ENCODE data around the gene PLXNB3. TPM values are rescaled to one million over a fixed set of nuclear protein-coding genes. Genes with fewer than 3 reads are reported as not detected.

The PLXNB3 gene
- total RNA-seq, 1 donor from 2014 or later, result 34.8 TPM

DNA sequence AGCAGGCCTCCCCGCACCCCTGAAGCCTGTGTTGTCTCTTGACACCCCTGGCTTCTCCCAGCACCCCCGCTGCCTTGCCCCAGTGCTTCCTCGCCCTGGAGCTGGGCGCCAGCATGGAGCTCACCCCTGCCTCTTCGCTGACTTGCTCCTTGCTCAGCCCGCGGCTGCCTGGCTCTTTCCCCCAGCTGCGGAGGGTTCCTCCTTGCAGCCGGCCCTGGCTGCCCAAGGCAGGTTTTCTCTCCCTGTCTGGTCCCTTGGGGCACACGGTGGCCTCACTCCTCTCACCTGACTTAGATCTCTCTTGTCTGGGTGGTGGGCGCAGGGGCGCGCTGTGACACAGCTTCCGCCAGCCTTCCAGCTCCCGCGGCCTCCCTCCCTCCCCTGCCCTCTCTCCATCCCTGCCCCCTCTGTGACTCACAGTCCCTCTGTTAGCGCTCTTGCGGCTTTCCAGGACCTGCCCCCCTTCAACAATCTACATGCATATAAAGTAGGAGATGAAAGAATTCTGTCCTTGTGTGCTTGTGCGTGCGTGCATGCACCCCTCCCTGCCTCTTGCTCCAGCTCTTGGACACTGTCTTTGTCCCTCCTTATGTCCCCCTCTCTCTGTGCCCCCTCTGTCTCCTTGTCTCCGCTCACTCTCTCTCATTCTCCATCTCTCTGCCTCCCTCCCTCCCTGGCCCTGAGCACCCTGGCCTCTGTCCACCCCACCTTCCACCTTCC lies 2.2 kb downstream of the PLXNB3 start:
- peaks cover 2% of the 10 kb centered on the region for H3K36me3 Mint-ChIP-seq (ENCODE audit: low read depth)
- H3K27ac Mint-ChIP-seq (ENCODE audit: unreplicated experiment), result peak overlapping the region; percentile 68
- peak overlapping the region; percentile 74 for H3K4me3 Mint-ChIP-seq (ENCODE audit: unreplicated experiment)
- TF ChIP-seq, protein P1, sequence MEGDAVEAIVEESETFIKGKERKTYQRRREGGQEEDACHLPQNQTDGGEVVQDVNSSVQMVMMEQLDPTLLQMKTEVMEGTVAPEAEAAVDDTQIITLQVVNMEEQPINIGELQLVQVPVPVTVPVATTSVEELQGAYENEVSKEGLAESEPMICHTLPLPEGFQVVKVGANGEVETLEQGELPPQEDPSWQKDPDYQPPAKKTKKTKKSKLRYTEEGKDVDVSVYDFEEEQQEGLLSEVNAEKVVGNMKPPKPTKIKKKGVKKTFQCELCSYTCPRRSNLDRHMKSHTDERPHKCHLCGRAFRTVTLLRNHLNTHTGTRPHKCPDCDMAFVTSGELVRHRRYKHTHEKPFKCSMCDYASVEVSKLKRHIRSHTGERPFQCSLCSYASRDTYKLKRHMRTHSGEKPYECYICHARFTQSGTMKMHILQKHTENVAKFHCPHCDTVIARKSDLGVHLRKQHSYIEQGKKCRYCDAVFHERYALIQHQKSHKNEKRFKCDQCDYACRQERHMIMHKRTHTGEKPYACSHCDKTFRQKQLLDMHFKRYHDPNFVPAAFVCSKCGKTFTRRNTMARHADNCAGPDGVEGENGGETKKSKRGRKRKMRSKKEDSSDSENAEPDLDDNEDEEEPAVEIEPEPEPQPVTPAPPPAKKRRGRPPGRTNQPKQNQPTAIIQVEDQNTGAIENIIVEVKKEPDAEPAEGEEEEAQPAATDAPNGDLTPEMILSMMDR (IDR thresholded peaks at IDR 0.05), result no peak
- no peaks in the 10 kb centered on the region for H3K27me3 Mint-ChIP-seq (ENCODE audit: low read depth)
- no peak for DNase-seq (ENCODE audit: low spot score)
- H3K4me1 Mint-ChIP-seq (ENCODE audit: low read depth), result peaks cover 11% of the 10 kb centered on the region
- no peaks in the 10 kb centered on the region for H3K9me3 Mint-ChIP-seq (ENCODE audit: low read depth)

DNA sequence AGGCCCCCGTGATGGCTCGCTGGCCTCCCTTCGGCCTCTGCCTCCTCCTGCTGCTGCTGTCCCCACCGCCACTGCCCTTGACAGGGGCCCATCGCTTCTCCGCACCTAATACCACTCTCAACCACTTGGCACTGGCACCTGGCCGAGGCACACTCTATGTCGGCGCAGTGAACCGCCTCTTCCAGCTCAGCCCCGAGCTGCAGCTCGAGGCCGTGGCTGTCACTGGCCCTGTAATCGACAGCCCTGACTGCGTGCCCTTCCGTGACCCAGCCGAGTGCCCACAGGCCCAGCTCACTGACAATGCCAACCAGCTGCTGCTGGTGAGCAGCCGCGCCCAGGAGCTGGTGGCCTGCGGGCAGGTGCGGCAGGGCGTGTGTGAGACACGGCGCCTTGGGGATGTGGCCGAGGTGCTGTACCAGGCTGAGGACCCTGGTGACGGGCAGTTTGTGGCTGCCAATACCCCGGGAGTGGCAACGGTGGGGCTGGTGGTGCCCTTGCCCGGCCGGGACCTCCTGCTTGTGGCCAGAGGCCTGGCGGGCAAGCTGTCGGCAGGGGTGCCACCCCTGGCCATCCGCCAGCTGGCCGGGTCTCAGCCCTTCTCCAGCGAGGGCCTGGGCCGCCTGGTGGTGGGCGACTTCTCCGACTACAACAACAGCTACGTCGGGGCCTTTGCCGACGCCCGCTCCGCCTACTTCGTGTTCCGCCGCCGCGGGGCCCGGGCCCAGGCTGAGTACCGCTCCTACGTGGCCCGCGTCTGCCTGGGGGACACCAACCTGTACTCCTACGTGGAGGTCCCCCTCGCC lies 3.0 kb downstream of the PLXNB3 start:
- TF ChIP-seq, protein P1 (IDR thresholded peaks at IDR 0.05), result no peak
- DNase-seq (ENCODE audit: low spot score), result peak; percentile 91
- H3K9me3 Mint-ChIP-seq (ENCODE audit: low read depth), result no peaks in the 10 kb centered on the region
- H3K4me3 Mint-ChIP-seq (ENCODE audit: unreplicated experiment), result no peak overlapping the region
- peaks cover 11% of the 10 kb centered on the region for H3K4me1 Mint-ChIP-seq (ENCODE audit: low read depth)
- no peaks in the 10 kb centered on the region for H3K27me3 Mint-ChIP-seq (ENCODE audit: low read depth)
- peaks cover 2% of the 10 kb centered on the region for H3K36me3 Mint-ChIP-seq (ENCODE audit: low read depth)
- H3K27ac Mint-ChIP-seq (ENCODE audit: unreplicated experiment), result no peak overlapping the region

DNA sequence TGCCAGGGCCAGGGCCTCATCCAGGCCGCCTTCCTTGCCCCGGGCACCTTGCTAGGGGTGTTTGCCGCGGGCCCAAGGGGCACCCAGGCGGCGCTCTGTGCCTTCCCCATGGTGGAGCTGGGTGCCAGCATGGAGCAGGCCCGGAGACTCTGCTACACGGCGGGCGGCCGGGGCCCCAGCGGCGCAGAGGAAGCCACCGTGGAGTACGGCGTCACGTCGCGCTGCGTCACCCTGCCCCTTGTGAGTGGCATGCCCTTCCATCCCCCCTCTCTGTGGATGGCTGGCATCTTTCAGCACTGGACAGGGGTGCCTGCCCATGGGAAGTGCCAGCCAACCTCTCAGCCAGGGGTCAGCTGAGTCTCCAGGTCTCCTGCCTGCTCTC lies 3.6 kb downstream of the PLXNB3 start:
- TF ChIP-seq, protein P1 (IDR thresholded peaks at IDR 0.05), result no peak
- no peaks in the 10 kb centered on the region for H3K9me3 Mint-ChIP-seq (ENCODE audit: low read depth)
- no peaks in the 10 kb centered on the region for H3K27me3 Mint-ChIP-seq (ENCODE audit: low read depth)
- H3K36me3 Mint-ChIP-seq (ENCODE audit: low read depth), result peaks cover 2% of the 10 kb centered on the region
- H3K4me1 Mint-ChIP-seq (ENCODE audit: low read depth), result peaks cover 11% of the 10 kb centered on the region
- DNase-seq (ENCODE audit: low spot score), result no peak
- H3K4me3 Mint-ChIP-seq (ENCODE audit: unreplicated experiment), result no peak overlapping the region
- no peak overlapping the region for H3K27ac Mint-ChIP-seq (ENCODE audit: unreplicated experiment)

DNA sequence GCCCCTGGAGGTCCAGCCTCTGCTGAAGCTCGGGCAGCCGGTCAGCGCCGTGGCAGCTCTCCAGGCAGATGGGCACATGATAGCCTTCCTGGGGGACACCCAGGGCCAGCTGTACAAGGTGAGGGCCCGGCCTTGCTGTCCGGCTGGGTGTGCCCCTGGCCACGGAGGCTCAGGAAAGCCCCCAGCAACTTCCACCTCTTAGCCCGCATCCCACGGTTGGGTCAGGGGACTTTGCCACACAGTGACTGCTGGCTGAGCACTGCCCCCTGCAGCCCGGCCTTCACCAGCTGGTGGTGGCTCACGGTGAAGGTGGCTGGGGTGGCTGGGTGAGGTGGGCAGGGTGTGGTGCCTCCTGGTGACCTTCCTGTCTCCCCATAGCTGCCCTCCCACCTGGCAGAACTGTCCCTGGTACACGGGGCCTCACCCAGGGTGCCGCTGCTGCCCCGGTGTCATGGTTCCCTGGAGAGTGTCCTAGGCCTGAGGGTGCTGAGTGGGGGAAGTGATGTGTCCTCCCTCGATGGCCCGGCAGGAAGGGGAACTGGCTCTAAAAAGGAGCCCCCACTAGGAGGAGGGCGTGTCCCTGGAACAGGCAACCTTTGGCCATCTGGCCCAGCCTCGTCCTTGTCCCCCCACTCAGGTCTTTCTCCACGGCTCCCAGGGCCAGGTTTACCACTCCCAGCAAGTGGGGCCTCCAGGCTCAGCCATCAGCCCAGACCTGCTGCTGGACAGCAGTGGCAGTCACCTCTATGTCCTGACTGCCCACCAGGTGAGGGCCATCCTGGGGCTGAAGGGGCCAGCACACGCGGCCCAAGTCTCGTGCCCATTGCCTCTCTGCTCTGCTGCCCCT lies 4.5 kb downstream of the PLXNB3 start:
- no peaks in the 10 kb centered on the region for H3K9me3 Mint-ChIP-seq (ENCODE audit: low read depth)
- H3K4me1 Mint-ChIP-seq (ENCODE audit: low read depth), result peaks cover 11% of the 10 kb centered on the region
- TF ChIP-seq, protein P1 (IDR thresholded peaks at IDR 0.05), result peak; percentile 21
- peaks cover 2% of the 10 kb centered on the region for H3K36me3 Mint-ChIP-seq (ENCODE audit: low read depth)
- H3K4me3 Mint-ChIP-seq (ENCODE audit: unreplicated experiment), result no peak overlapping the region
- no peak overlapping the region for H3K27ac Mint-ChIP-seq (ENCODE audit: unreplicated experiment)
- no peaks in the 10 kb centered on the region for H3K27me3 Mint-ChIP-seq (ENCODE audit: low read depth)
- peak; percentile 91 for DNase-seq (ENCODE audit: low spot score)
